Lung (tissue), 12 donors: ENCODE measurements around the gene XPO5. TPM values are rescaled to one million over a fixed set of nuclear protein-coding genes. Genes with fewer than 3 reads are reported as not detected.

Experiments used
- ATAC-seq: fragments of 200-7000 bp; cut with Tn5 transposase; one replicate; pipeline ENCODE4 v1.9.1; 2020; ENCODE audit warnings: moderate number of reproducible peaks; ENCODE audit not compliant: insufficient read depth, low FRiP score
- DNase-seq, 3 donors: peaks; one replicate each; pipeline ENCODE4 v3.0.0-alpha.2; 2013 to 2017
- H3K27ac ChIP-seq, 2 donors: one replicate each; pipeline ENCODE4 v1.5.1; 2013; ENCODE audit warnings: mild to moderate bottlenecking in 2 of 2, moderate library complexity in 2 of 2, control low read depth in 1 of 2, inconsistent platforms in 1 of 2, low read depth in 1 of 2, low read length in 1 of 2
- H3K27me3 ChIP-seq, 3 donors: one replicate each; pipeline ENCODE4 v1.5.1; 2013; ENCODE audit warnings: low read length in 2 of 3; ENCODE audit not compliant: control insufficient read depth in 3 of 3, insufficient read depth in 3 of 3
- H3K36me3 ChIP-seq, 4 donors: one replicate each; pipeline ENCODE4 v1.5.1; 2013; ENCODE audit warnings: low read length in 4 of 4, mild to moderate bottlenecking in 1 of 4, moderate library complexity in 1 of 4; ENCODE audit not compliant: control insufficient read depth in 4 of 4, insufficient read depth in 4 of 4
- H3K4me1 ChIP-seq, 5 donors: one replicate each; pipeline ENCODE4 v1.5.1; 2013; ENCODE audit warnings: low read length in 5 of 5, mild to moderate bottlenecking in 2 of 5, moderate library complexity in 1 of 5; ENCODE audit not compliant: control insufficient read depth in 5 of 5, insufficient read depth in 5 of 5
- H3K4me3 ChIP-seq: one replicate; pipeline ENCODE4 v1.5.1; 2013; ENCODE audit warnings: mild to moderate bottlenecking, control low read depth, moderate library complexity
- H3K9ac ChIP-seq, 2 donors: one replicate each; pipeline ENCODE4 v1.5.1; 2013; ENCODE audit warnings: low read length in 2 of 2, control low read depth in 1 of 2; ENCODE audit not compliant: insufficient read depth in 1 of 2
- H3K9me3 ChIP-seq, 4 donors: one replicate each; pipeline ENCODE4 v1.5.1; 2013; ENCODE audit warnings: low read length in 3 of 4, mild to moderate bottlenecking in 1 of 4, moderate library complexity in 1 of 4; ENCODE audit not compliant: control insufficient read depth in 4 of 4, insufficient read depth in 3 of 4
- WGBS, 2 donors: extraction: QIAGEN DNeasy Blood & Tissue Kit; methylation state at CpG; one replicate each; pipeline ENCODE4 v1.1.7; 2013; 5-methylcytosine and 5-hydroxymethylcytosine counted together
- polyA plus RNA-seq, 2 donors: library from polyadenylated mRNA; stranded (reverse); fragments of 200-250 nt; gene quantifications; one replicate each; pipeline ENCODE4 v1.2.1, GENCODE V29; 2013
- total RNA-seq, 2 donors: library from RNA; depleted of rRNA in 1 of 2; stranded (reverse); fragments of >200 nt in 1 of 2; gene quantifications; one replicate each; pipeline ENCODE4 v1.2.1, GENCODE V29; 2014 to 2021
- TF ChIP-seq, protein P1 (sequence below): IDR thresholded peaks from 2 replicates; pipeline ENCODE4 v1.5.1; 2012; ENCODE audit warnings: mild to moderate bottlenecking; ENCODE audit errors: control extremely low read depth, extremely low read depth
- donor health status: control.
- donor health status: control.
- donor health status: Bipolar disorder and iron deficiency.
- donor health status: healthy.
- donor health status: DM: yes; HTN: yes; CAD: no.

XPO5 gene
- total and polyA plus RNA-seq, 4 donors, result 9.3 to 30.1 (median 16.3) TPM

DNA sequence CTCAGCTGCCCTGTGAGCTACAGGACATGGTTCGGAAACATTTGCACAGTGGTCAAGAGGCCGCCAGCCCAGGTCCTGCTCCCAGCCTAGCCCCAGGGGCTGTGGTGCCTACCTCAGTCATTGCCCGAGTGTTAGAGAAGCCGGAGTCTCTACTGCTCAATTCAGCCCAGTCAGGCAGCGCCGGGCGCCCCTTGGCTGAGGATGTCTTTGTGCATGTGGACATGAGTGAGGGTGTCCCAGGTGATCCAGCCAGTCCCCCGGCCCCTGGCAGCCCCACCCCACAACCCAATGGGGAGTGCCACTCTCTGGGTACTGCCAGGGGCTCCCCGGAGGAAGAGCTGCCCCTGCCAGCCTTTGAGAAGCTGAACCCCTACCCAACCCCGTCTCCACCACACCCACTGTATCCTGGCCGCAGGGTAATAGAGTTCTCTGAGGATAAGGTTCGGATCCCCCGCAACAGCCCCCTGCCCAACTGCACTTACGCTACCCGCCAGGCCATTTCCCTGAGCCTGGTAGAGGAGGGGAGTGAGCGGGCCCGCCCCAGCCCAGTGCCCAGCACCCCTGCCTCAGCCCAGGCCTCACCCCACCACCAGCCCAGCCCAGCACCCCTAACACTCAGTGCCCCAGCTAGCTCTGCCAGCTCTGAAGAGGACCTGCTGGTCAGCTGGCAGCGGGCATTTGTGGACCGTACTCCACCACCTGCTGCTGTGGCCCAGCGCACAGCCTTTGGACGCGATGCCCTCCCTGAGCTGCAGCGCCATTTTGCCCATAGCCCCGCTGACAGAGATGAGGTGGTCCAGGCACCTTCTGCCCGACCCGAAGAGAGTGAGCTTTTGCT lies 70.9 kb downstream of the XPO5 start:
- ATAC-seq (no peak), DNase-seq (no peak)
- WGBS, 2 donors, result 94 to 98% methylated on average over 26 of the region's 26 CpGs

DNA sequence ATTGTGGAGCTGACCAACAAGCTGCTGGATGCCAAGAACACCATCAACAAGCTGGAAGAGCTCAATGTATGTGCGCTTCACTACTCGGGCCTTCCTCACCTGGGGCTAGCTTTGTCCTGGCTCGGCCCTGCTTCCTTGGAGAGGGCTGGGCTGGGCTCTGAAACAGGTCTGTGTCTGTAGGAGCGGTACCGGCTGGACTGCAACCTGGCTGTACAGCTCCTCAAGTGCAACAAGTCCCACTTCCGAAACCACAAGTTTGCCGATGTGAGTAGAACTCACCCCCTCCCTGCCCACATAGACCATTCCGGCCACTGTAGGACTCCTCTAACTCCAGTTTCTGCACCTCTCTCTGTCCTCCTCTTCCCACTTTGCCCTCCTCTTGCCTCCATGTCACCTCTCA lies 72.4 kb downstream of the XPO5 start:
- Histone ChIP-seq H3K27me3 (peaks cover 0 to 4% (median 0%) of the 10 kb centered on the region in 3 donors), H3K4me3 (no peak overlapping the region), H3K9me3 (no peaks in the 10 kb centered on the region), H3K36me3 (peaks cover 9 to 61% (median 25%) of the 10 kb centered on the region in 4 donors), H3K9ac (no peak overlapping the region), H3K27ac (no peak overlapping the region), H3K4me1 (peaks cover 0 to 8% (median 0%) of the 10 kb centered on the region in 5 donors)
- no peak for ATAC-seq
- TF ChIP-seq, protein P1, sequence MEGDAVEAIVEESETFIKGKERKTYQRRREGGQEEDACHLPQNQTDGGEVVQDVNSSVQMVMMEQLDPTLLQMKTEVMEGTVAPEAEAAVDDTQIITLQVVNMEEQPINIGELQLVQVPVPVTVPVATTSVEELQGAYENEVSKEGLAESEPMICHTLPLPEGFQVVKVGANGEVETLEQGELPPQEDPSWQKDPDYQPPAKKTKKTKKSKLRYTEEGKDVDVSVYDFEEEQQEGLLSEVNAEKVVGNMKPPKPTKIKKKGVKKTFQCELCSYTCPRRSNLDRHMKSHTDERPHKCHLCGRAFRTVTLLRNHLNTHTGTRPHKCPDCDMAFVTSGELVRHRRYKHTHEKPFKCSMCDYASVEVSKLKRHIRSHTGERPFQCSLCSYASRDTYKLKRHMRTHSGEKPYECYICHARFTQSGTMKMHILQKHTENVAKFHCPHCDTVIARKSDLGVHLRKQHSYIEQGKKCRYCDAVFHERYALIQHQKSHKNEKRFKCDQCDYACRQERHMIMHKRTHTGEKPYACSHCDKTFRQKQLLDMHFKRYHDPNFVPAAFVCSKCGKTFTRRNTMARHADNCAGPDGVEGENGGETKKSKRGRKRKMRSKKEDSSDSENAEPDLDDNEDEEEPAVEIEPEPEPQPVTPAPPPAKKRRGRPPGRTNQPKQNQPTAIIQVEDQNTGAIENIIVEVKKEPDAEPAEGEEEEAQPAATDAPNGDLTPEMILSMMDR, result no peak
- WGBS, 2 donors, result 90 to 96% methylated on average over 8 of the region's 8 CpGs
- DNase-seq, result no peak

More for the DNA sequence above, 70.9 kb downstream of the XPO5 start:
- H3K4me3 ChIP-seq, result no peak overlapping the region
- peaks cover 7 to 48% (median 13%) of the 10 kb centered on the region in 4 donors for H3K36me3 ChIP-seq
- no peaks in the 10 kb centered on the region for H3K9me3 ChIP-seq
- H3K9ac ChIP-seq, result no peak overlapping the region
- peaks cover 0 to 13% (median 3%) of the 10 kb centered on the region in 5 donors for H3K4me1 ChIP-seq
- H3K27ac ChIP-seq, result no peak overlapping the region
- peaks cover 0 to 14% (median 5%) of the 10 kb centered on the region in 3 donors for H3K27me3 ChIP-seq
- TF ChIP-seq, protein P1, result no peak

DNA sequence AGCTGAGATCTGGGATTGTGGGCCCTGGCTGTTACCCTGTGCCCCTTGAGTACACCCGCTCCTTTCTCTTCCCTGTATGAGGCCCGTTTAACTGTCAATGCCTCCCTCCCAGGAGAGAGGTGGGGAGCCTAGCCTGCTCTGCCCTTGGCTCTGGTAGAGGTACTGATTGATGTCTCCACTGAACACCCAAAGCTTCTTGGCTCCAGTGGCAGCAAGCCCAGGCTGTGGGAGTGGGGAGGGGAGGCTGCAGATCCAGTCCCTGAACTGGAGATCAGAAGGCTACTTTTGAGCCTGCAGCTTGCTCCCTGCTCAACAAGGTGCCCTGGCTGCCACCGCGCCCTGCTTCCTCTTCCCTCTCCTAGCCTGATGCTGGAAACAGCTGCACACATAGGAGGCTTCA lies 73.2 kb downstream of the XPO5 start:
- H3K27me3 ChIP-seq, result no peaks in the 10 kb centered on the region
- H3K36me3 ChIP-seq, result peaks cover 9 to 64% (median 28%) of the 10 kb centered on the region in 4 donors
- H3K4me3 ChIP-seq, result no peak overlapping the region
- peaks cover 0 to 8% (median 0%) of the 10 kb centered on the region in 5 donors for H3K4me1 ChIP-seq
- ATAC-seq (no peak), DNase-seq (no peak)
- H3K9me3 ChIP-seq, result no peaks in the 10 kb centered on the region
- WGBS, 2 donors, result 96 to 97% methylated on average over 4 of the region's 4 CpGs
- no peak overlapping the region for H3K9ac ChIP-seq
- no peak overlapping the region for H3K27ac ChIP-seq
- TF ChIP-seq, protein P1, result no peak
